GM21825 (cell line): ENCODE measurements around the gene FGD1.

Experiments used
- ATAC-seq: cut with Tn5 transposase; IDR thresholded peaks from one replicate; pipeline ENCODE4 v1.9.1; 2021; ENCODE audit warnings: mild to moderate bottlenecking, moderate library complexity; ENCODE audit not compliant: unreplicated experiment

The FGD1 gene

GRCh38 chrX:54407266-54407665 lies 88.8 kb downstream of the FGD1 start:
- no peak for ATAC-seq

DNA sequence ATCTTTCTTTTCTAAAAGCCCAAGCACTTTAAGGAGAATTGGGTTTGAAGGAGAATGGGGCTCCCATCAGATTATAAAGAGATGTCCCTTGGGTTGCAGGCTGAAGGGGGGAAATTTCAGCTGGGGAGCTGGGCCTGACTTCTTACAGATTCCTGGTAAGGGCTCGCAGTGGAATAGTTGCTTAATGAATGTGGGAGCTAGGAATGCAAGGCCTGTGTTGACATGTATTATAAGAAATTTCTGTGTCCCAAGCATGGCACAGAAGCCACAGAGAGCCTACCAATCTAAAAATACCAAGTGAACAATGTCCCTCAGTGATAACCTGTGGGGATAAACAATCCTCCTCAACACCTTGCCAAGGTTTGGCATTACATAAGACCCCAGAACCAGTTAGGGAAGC lies 98.9 kb downstream of the FGD1 start:
- no peak for ATAC-seq
